NCI-H2107 treated with DMSO at 0.1 percent for 48 hours (cell line): Measurements from ENCODE around the gene SMCO3.
"Not testable (repeated sequence)": the region's sequence is repeated elsewhere in the genome, so short reads cannot be mapped to it uniquely, and the experiment has no call there.

Experiments used
- DNase-seq: peaks from one replicate; lab custom pipeline; 2025; ENCODE audit not compliant: unreplicated experiment; lab: John Stamatoyannopoulos, UW

SMCO3 gene

DNA sequence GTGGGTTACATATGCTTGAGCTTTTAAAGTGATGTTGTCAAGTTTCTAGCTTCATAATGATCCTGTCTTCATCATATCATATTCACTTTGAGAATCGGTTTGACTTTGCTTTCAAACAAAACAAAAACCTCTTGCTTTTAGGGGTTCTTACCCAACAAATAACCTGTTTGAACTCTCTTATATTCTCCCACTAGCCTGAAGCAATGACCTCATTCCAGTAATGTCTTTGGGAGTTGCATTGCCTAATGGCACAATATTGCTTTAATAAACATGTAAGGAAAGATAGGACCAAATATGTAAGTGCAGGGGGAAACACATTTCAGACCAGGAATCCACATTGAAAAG, 38.4 kb downstream of the SMCO3 start:
- DNase-seq, result no peak

GRCh38 chr12:14774906-14775635, 38.9 kb downstream of the SMCO3 start:
- DNase-seq, result no peak

GRCh38 chr12:14774074-14774905, 39.7 kb downstream of the SMCO3 start:
- no peak for DNase-seq

DNA sequence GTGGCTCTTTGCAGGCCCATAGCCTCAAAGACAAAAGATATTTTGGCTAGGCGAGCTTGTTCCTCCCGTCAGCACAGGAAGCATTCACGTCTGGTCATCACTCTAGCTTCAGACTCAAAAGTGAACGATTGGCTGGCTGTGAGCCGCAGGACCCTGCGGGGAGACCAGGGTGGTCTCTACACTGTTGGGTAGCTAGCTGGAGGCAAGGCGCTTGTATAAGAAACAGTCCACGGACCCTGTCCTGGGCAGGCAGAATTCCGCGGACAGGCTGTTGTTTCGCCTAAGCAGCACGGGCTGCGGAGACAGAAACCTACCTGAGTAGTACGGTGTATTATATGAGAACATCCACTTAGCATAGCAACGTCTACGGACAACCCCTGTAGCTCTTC, 40.3 kb downstream of the SMCO3 start:
- DNase-seq, result no peak

- no peak for DNase-seq
These were observed 41.0 kb downstream of the SMCO3 start for GRCh38 chr12:14772946-14773345.

DNA sequence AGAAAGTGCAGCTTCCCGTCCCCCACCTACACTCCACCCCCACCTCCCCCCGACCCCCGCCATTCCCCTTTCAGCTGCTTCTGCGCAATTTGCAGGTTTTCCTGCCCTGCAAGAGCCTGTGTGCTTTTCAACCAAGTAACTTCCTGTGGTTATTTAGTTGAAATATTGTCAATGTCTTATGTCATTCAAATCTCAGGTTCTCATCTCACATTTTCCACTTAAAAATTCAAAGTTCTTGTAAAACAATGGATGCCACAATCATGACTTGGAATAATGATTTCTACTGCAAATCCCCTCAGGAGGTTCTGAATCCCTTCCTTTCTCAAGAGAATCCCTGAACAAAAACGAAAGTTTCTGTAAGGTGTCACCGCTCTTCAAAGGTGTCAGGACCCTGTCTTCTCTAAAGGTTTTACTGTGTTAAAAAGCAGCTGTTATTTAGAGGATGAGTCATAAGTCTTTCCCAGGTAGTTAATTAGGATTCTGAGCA, 42.3 kb downstream of the SMCO3 start:
- DNase-seq, result no peak

DNA sequence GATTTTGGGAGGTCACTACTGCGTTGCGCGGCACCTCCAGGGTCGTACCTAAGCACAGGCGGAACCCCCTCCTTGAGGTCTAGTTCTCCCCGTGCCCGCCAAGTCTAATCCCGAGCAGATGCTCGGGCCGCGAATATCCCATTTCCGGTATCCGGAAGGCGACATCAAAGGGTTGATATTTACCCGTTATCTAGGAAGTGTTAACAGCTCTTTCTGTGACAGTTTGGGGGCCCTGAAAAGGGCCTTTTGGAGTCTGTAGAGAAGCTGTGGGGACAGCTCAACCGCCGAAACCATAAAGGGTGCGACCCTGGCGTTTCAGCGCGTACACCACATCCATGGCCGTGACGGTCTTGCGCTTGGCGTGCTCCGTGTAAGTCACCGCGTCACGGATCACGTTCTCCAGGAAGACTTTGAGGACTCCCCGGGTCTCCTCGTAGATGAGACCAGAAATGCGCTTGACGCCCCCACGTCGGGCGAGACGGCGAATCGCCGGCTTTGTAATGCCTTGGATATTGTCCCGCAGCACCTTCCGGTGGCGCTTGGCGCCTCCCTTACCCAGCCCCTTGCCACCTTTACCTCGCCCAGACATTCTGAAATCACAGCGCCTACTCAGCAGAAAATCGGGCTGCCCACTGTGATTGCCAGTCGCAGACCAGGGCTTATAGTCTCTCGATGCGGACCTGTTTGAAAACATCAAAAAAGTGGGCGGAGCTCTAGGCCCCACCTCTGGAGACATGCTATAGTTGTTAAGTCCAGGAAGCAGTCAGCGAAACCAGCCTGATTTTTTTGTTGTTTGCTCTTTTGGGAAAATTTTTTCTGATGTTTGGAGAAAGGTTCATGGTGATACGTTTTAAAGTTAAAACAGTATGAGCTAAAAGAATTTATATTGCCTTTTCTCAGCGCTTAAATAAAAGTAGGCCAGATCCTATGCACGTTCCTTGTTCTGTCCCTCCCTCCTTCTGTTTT, 43.2 kb downstream of the SMCO3 start:
- peak; percentile 91 for DNase-seq

GRCh38 chr12:14769969-14770495, 44.0 kb downstream of the SMCO3 start:
- DNase-seq, result peak; percentile 87

DNA sequence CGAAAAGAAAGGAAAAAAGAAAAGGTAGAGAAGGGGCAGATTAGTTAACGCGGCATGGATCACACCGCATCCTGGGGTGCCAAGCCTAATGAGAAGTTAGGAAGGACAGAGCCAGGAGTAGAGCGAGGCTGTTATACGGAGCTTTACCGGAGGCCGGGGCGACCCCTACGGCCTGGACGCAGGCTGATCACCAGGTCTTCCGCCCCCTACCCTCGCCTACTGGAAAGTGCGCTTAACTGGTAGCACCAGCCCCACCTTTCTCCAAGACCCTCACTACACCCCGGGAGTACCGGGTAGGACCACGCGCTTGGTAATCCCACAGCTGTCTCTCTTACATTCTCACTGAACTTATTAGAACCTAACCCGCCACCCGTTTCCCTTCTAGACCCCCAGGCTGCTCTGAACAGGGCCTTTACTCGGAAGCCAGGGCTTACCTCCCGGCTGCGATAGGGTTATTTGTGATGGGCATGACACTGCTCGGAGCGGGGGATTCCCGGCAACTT, 44.5 kb downstream of the SMCO3 start:
- peak; percentile 66 for DNase-seq

DNA sequence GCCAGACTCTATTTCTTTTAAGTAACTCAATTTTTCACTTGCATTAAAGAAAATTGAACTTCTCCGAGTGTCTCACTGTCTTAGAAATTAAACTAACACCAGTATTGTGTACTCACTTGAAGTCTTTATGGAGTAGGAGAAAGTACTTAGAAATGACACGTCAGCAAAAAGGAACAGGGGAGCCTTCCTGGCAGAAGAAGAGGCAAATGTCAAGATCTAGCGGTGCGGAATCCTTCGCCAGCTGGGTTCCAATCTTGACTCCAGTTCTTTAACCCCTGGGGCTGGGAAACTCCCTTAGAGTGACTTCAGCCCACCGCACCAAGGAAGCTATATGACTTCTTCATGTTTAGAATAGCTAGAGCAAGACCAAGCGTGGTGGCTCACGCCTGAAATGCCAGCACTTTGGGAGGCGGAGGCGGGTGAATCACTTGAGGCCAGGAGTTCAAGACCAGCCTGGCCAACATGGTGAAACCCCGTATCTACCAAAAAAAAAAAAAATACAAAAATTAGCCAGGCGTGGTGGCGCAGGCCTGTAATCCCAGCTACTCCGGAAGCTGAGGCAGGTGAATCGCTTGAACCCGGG, 45.1 kb downstream of the SMCO3 start:
- DNase-seq, result no peak

DNA sequence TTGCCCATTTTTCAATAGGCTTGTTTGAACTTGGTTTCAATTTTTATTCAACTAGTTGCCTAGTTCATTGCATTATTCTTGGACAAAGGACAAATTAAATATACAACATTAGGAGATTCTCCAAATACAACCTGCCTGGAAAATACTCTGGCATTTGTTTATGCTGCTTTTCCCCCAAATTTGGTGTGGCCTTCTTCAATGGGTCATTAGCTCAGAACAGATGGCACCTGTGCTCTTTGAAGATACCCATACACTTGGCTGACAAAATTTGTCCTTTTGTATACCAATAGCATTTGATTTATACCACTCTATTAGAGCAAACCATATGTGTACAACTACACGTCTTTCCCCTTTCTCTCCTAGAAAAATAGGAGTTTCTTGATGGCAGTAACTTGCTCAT, 46.4 kb downstream of the SMCO3 start:
- no peak for DNase-seq

- DNase-seq, result no peak
These were observed 47.2 kb downstream of the SMCO3 start for GRCh38 chr12:14766649-14767215.

DNA sequence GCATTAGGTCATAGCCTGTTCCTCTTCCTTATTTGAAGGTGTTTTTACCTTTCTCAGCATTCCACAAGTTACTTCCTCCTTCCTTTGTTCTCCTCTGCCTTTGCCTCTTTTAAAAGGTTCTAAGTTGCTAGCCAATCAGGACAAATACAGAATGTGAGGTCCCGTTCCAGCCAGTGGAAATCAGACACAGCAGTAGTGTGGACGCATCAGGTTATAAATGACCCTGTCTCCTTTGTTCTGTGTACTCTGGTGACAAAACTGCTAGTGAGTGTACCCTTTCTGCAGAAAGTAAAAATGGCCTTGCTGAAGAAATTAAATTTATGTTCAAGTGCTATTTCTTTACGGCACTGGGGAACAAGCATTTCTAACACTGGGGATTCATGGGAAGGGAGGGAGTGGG, 48.0 kb downstream of the SMCO3 start:
- not testable (repeated sequence) for DNase-seq

DNA sequence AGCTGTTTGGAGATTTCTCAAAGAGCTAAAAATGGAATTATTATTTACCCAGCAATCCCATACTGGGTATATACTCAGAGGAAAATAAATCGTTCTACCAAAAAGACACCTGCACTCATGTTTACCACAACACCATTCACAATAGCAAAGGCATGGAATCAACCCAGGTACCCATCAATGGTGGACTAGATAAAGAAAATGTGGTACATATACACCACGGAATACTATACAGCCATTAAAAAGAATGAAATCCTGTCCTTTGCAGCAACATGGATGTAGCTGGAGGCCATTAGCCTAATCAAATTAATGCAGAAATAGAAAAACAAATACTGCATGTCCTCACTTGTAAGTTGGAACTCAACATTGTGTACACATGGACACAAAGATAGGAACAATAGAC, 48.6 kb downstream of the SMCO3 start:
- DNase-seq, result no peak

GRCh38 chr12:14759711-14760280, 54.2 kb downstream of the SMCO3 start:
- DNase-seq, result not testable (repeated sequence)

GRCh38 chr12:14756334-14757143, 57.4 kb downstream of the SMCO3 start:
- no peak for DNase-seq
